Stimulated activated CD4-positive, alpha-beta T cell treated with anti-CD3 and anti-CD28 coated beads, Interleukin-1b, Interleukin-23, amount 100 ng/mL, for 24 hours (primary cell): ENCODE measurements around the gene PLCB4.

Experiments used
- DNase-seq, 4 experiments: peaks; one replicate each; pipeline ENCODE4 v3.0.0-alpha.2; 2020; ENCODE audit warnings: low read depth in 4 of 4, low spot score in 1 of 4

The PLCB4 gene

DNA sequence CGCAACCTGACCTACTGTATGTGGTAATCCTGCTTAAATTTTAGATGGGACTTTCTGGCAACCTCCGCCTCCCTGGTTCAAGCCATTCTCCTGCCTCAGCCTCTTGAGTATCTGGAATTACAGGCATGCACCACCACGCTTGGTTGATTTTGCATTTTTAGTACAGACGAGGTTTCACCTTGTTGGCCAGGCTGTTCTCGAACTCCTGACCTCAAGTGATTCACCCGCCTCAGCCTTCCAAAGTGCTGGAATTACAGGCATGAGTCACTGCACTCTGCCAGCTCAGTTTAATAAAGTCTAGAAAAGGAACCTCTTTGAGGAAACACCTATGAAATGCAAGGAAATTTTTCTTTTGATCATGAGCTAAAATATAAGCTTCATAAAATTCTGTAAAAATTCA is 9.0 kb upstream of the PLCB4 start:
- no peak for DNase-seq

DNA sequence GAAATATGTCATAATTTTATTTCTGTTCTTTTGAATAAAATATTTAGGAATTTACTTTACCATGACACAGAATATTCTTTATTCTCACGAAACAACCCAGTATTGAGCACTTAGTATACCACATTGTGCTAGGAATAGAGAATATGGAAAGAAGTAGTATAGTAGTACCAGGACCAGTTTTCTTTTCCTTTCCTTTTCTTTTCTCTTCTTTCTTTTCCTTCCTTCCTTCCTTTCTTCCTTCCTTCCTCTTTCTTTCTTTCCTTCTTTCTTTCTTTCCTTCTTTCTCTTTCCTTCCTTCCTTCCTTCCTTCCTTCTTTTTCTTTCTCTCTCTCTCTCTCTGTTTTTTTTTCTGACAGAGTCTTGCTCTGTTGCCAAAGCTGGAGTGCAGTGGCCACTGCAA is 7.5 kb upstream of the PLCB4 start:
- DNase-seq, result no peak

DNA sequence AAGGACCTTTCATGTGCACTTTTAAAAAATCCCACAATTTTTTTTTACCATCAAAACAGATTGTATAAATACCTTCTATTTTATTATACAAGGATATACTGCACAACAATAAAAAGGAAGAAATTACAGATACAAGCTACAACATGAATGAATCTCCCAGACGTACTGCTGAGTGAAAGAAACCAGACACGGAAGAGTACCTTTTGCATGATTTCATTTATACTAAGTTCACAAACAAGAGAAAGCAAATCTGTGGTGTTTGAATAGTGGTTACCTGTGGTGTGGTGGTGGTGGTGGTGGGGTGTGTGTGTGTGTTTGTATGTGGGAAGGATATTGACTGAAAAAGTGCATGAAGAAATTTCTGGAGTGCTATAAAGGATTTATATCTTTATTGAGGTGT is 6.8 kb upstream of the PLCB4 start:
- no peak for DNase-seq

DNA sequence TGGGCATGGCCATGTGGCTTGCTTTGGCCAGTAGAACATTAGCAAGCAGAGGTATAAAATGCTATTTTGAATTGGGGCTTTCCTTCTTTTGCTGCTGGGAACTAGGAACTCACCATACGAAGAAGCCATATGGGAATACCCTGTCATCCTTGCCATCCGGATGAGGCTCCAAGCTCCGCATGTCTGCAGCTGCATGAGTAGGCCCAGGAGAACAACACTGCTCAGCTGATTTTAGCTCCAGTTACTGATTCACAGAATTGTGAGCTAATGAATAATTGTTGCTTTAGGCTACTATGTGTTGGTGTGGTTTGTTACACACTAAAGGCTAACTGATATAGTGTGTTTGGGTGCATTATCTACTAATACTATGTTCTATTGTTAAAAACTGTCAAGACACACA is 2.7 kb upstream of the PLCB4 start:
- no peak for DNase-seq

DNA sequence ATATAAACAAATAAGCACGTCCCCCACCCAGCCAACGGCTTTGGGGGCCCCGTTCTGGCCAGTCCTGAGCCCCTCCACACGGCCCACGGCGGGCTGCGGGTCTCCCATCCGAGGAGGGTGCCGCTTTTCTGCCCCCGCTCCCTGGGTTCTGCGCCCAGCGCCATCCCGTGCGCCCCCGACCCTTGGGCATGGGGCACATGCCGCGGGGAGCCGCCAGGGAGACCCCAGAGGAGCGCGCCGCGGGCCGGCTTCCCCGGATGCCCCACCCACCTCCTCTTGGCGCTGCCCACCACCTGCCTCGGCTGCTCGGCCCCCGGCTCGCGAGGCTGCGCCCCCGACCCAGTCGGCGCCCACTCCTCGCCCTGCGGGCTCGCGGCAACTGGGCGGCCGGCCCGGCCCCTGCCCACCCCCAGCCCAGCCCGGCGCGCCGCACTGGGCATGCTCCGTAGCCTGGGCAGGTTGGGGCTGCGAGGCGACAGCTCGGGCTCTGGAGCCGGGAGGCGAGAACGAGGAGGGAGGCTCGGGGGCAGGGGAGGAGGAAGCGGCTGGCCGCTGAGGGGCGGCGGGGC is 570 bp upstream of the PLCB4 start:
- DNase-seq, result no peak

DNA sequence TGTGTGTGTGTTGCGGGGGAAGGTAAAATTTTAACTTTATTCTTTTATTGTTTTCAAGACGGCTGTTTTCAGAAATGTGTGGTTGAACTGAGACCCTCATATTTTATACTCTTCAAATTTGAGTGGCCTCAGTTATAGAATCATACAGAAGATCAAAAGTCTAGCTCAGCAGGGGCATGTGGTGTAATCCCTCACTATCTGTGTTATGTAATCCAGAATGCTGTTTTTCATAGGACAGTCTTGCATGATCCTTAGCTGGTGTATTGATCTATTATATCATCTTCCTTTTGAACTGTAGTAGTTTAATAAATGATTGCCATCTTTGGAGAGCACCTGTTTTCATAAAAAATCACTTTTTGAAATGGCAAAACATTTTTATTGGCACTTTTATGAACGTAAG is 1.4 kb downstream of the PLCB4 start:
- no peak for DNase-seq

DNA sequence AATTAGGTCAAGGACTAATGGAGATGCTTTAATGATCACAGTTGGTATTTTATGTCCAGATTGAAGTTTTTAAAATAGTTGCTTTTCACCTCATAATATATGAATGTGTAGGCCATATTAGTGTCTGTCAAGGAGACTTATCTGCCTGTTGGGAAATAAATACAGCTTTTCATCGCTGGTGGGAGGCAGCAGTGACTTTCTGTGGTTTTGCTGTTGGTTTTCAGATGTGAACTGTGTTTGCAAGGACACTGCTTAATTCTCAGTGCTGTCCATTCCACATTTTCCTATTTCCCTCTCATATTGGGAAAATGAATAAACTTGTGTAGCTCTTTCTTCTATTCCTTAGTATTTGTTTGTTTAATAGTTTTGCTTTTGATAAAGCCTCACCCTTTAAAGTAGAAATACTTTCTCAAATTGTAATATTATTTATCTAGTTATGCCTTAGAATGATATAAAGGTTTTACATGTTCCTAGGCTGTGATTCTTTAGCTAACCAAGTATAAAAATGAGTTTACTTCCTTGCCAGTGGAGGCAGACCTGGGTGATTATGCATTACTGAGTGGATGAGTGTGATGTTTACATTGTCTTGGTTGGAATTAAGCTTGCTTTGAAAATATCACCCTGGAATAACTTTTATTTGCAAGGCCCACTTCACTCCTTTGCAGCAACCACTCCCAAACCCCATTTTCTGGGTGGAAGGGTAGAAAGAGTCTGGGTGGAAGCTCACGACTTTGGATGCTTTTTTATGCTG is 3.3 kb downstream of the PLCB4 start:
- no peak for DNase-seq

DNA sequence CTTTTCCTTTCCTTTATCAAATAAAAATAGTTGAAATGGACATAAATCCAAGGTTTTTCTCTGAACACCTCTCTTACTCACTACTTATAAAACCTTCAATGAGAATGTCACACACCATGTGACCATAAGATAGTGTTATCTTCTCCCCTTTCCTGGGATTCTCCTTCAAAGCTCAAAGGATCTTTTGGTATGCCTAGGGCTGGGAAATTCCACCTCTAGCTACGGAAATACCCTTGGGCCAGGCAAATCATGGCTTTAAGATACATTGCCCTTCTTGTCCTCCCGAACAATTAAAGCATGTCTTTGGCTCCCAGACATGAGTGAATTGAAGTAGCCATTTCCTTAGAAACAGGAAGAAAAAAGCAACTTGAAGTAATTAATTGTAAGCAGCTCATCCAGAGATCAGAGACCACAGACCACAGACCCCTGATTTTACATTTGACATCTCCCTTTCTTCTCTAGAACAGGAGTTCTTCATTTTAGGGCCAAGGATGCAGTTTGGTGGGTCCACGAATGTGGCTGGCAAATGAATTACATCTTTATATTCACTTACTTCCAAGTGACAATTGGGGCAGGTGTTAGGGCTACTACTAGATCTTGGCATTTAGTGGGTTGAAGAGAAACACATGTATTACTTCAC is 4.1 kb downstream of the PLCB4 start:
- no peak for DNase-seq

DNA sequence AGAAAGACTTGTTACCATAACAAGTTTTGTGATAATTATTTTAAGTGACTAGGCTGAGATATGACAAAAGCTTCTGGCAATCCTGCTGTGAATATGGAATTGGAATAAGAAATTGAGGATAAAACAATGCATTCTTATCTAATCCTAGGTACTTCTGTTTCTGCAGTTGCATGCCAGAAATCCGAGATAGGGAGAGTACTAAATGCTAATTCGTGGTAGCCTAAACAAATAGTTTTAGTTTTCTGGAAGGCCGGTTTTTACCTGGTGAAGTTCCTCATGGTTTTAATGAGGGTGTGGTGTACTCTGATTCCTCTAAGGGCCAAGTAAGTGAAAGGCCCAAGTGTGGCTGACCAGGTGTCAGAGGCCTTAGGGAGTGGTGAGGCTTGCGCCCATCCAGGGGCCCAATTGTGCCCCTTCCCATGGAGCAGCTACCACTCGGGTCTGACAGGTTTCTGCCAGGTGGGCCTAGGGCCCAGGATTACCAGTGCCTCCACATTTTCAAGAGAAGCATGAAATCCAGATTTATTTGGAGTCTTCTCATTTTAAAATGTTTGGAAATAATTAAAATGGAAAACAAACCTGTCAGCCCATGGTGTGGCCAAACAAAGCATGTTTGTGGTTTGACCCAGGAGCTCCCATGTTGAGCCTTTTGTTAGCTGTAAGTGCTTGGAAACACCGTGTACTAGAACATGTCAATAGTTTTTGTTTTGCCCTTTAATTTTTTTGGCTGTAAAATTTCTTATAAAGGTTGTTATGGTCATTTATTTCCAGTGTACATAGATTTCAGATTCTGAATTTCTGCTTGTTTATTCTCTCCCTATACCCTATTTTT is 6.6 kb downstream of the PLCB4 start:
- no peak for DNase-seq

DNA sequence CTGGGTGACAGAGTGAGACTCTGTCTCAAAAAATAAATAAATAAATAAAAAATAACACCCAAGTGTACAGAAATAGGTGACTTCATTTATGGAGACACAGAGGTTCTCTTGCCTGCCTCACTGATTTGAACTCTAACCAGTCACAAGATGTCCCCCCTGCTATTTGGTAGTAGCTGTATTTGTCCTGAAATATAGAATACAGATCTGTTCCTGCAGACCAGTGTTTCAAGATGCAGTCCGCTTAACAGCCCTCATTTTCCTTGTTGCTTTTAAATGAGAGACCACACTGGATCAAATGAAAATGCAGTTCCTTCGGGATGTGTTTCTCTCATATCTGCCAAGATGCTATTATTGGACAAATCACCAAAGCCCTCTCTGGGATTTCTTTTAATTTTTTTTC is 7.6 kb downstream of the PLCB4 start:
- DNase-seq, result no peak

DNA sequence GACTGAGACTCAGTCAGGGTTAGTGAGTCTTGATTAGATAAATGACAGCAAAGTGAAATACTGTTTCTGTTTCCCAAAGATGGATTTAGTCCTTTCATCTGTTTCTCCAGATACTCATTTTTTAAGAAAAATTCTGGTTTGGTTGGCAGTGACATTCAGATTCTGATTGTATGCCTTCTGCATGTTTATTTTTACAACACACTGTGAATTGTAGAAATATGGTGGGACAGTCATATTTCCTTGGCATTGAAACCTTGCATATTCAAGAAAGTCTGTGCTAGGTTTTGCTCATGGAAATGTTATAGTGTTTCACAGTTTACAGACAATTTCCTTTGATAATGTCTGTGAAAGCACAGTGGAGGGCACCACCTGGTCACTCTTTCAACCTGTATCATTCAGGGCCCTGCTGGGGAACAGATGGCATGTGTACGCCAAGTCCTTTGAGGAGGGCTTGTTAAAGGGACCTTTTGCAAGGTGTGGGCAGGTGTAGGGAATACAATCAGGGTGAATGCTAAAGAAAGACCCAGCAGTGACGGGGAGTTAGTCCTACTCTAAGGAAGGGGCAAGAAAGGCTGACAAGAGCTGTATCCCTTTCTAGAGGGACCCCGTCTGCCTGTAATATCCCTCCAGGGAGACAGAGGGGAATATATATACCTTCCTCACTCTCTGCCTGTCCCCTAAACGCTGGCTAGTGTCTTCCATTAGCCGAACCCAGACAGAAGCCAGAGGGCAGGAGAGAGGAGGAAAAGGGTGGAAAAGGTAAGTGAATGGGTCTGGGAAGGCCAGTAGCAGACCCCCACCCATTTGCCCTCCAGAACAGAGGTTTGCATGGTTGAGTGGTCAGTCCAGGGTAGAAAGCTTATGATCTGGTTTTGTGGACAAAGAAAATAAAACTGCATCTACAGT is 10.2 kb downstream of the PLCB4 start:
- no peak for DNase-seq

DNA sequence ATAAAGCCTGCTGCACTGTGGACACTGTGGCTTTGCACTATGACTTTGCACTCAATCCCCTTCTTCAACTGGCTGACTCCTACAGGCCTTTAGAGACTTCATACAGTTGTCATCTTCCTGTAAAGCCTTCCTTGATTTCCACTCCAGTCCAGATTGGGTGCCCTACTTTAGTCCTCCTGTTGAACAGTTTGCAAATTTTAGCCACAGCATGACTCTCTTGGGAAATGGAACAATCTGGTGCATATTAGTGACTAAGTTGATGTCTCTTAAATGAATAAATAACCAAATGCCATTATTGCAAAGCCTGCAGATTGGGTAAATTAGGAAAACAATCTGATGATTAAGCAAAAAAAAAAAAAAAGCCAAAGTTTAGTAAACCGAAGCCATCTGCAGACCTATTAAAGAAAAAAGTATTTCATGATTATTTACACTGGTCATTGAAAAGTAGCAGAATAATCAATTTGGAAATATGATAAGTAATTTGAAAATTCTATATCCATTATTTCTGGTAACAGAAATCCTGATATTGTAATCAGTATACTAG is 12.6 kb downstream of the PLCB4 start:
- no peak for DNase-seq

DNA sequence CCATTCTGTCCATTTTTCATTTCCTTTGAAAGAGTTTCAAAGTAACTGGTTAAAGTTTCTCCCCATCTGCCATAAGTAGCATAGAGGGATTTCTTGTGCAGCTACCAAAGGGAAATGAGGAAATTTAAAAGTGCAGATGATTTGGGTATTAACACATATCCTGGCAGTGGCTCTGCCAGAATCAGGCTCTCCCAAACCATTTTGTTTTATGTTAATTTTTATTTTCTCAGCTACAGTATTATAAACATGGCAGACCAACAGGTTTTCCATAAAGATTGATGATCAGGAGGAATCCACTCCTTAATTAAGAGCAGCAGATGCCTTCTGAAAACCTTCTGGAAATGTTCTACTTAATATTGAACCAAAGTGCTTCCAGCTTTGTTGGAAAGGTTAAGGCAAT is 13.9 kb downstream of the PLCB4 start:
- DNase-seq, result no peak

DNA sequence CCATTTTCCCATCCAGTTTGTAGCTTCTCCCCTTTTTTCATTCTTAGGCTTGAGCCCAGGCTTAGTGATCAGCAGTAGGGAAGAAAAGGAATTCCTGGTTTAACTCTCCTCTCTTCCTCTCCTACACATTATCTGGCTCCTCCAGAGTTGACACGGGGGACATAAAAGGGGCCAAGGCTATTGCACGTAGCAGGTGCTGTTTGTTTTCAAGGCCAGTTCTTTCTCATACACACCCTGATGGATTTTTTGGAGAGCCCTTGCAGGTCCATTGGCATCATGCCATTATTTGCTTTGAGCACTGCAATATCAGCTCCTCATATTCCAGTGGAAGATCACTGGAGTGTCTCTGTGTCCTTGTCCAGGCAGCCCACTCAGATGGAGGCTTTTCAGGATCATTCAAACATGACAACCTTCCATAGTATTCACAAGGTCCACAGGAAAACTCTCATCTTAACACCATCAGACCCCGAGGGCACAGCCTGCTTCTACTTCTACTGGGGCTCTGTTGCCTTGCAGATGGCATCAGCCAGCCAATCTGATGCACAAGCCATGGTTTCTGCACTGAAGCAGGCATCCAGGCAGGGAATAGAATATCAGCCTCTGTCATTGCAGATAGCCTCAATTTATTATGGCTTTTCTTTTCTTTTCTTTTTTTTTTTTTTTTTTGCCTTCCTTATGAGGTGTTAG is 18.8 kb downstream of the PLCB4 start:
- DNase-seq, result no peak

DNA sequence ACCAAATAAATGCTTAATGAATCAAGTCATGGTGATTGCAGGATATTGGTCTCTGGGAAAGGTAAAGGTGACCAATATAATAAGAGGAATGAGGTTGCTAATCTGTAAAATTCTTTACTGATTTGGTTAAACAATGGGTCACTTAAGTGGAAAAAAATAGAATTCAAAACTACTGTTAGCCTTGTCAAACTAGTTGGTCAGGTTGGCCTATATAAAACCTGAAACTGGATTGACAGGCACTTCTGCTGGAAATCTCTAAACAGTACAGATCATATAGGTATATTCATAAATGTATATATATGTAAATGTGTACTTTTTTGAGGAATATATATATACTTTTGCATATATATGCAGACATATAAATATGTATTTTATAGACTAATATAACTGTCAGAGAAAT is 19.7 kb downstream of the PLCB4 start:
- DNase-seq, result no peak

DNA sequence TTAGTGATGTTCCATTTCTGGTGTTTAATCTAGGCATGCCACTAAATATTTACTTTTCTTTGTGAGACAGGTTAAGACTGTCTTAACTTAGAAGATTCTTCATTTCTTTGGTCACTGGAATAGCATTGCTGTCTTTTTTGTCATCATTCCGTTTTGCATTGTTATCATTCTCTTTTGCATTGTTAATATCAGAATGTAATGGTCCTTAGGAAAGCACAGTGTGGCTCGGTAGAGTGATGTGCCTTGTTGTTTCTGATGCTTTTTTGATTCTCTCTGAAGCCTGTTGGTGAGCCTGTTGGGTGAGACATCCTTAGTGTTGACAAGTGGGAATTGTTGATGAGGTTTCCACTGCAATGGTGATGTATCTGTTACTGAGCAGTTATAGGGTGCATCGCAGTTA is 23.2 kb downstream of the PLCB4 start:
- DNase-seq, result no peak

DNA sequence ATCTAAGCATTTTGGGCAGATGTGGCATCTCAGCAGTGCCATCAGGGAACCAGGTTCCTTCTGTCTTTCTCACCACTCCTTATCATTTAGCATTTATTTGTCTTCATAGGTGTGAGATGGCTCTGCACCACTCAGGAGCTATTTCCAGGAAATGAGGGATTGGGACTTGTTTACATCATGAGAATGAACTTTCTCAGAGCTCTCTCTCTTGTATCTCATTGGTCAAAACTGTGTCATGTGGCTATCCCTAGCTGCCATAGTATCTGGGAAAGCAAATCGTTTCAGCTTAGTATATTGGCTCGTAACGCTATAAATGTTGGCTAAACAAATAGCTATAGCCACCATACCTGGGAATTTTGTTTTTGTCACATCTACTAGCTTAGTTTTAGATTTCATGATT is 23.8 kb downstream of the PLCB4 start:
- DNase-seq, result no peak

DNA sequence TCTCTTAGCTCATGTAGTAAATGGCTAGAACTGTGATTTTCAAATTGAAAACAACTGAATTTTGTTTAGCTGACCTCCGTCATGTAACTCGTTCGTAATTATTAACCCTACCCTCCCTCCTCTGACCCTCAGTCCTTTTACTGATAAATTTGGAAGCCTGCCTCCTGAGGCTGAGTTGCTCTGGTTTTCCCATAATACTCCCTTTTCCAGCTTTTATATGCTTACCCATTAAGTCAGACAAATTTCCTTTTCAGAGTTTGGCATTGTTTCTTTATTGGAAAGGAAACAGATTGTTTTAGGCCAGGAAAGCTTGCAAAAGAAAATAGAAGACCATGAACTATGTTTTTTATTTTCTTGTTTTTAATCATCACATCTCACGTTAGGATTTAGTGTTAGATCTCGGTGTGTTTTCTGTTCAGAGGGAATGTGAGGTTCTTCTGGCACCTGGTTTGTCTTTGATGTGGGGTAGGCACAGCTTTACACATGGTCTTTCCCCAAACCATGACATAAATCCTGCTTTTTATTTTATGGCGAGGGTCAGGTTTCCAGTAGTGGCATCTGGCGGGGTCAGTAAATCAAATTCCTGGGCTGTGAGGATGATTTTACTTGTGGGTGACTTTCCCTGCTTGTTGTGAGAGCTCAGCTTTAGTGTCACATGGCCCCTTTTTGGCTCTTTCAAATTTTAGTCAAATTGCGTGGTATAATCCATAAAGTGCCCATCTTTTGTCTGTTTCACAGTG is 24.5 kb downstream of the PLCB4 start:
- no peak for DNase-seq

DNA sequence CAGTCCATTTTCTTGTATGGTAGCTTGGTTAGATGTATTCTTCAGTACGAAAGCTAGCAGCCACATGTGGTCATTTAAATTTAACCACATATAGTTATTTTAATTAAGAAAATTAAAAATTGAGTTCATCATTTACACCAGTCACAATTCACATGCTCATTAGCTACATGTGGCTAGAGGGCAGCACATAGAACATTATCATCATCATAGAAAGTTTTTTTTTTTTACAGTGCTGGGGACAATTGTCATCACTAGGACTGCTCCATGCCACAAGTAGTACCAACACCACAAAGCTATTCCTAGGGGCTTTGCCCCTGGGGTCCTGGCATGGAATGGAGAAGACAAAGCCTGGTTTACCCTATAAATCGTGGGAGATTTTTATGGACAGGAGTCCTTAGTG is 30.5 kb downstream of the PLCB4 start:
- DNase-seq, result no peak
